Measurements from ENCODE around the gene UGT3A2.

Gene UGT3A2

GRCh38 chr5:36066540-36067210, at the start of gene UGT3A2:
Gene UGT3A2, minus strand, starts transcription at chr5:36066882. Its CDS starts 93 bp downstream, at chr5:36066789.
- TF ChIP-seq, protein P1, sequence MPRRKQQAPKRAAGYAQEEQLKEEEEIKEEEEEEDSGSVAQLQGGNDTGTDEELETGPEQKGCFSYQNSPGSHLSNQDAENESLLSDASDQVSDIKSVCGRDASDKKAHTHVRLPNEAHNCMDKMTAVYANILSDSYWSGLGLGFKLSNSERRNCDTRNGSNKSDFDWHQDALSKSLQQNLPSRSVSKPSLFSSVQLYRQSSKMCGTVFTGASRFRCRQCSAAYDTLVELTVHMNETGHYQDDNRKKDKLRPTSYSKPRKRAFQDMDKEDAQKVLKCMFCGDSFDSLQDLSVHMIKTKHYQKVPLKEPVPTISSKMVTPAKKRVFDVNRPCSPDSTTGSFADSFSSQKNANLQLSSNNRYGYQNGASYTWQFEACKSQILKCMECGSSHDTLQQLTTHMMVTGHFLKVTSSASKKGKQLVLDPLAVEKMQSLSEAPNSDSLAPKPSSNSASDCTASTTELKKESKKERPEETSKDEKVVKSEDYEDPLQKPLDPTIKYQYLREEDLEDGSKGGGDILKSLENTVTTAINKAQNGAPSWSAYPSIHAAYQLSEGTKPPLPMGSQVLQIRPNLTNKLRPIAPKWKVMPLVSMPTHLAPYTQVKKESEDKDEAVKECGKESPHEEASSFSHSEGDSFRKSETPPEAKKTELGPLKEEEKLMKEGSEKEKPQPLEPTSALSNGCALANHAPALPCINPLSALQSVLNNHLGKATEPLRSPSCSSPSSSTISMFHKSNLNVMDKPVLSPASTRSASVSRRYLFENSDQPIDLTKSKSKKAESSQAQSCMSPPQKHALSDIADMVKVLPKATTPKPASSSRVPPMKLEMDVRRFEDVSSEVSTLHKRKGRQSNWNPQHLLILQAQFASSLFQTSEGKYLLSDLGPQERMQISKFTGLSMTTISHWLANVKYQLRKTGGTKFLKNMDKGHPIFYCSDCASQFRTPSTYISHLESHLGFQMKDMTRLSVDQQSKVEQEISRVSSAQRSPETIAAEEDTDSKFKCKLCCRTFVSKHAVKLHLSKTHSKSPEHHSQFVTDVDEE (CRISPR knock-in tag; IDR thresholded peaks at IDR 0.05): no peak
- TF ChIP-seq BACH2 (CRISPR knock-in tag; IDR thresholded peaks at IDR 0.05; ENCODE audit: borderline replicate concordance) (no peak), ZFP30 (CRISPR knock-in tag; IDR thresholded peaks at IDR 0.05) (no peak), ESRRG (CRISPR knock-in tag; IDR thresholded peaks at IDR 0.05) (no peak), SNAI2 (CRISPR knock-in tag; IDR thresholded peaks at IDR 0.05) (no peak), PATZ1 (CRISPR knock-in tag; IDR thresholded peaks at IDR 0.05; ENCODE audit: borderline replicate concordance) (no peak)
- TF ChIP-seq, protein P2, sequence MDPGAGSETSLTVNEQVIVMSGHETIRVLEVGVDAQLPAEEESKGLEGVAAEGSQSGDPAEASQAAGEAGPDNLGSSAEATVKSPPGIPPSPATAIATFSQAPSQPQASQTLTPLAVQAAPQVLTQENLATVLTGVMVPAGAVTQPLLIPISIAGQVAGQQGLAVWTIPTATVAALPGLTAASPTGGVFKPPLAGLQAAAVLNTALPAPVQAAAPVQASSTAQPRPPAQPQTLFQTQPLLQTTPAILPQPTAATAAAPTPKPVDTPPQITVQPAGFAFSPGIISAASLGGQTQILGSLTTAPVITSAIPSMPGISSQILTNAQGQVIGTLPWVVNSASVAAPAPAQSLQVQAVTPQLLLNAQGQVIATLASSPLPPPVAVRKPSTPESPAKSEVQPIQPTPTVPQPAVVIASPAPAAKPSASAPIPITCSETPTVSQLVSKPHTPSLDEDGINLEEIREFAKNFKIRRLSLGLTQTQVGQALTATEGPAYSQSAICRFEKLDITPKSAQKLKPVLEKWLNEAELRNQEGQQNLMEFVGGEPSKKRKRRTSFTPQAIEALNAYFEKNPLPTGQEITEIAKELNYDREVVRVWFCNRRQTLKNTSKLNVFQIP (CRISPR knock-in tag; IDR thresholded peaks at IDR 0.05; ENCODE audit: borderline replicate concordance, low read depth): no peak
- ATAC-seq: peak; percentile 69

GRCh38 chr5:36111238-36111637, 44.6 kb upstream of the UGT3A2 start:
- ATAC-seq: no peak
- TF ChIP-seq ISL1 (CRISPR knock-in tag; IDR thresholded peaks at IDR 0.05) (no peak), CSDC2 (CRISPR knock-in tag; IDR thresholded peaks at IDR 0.05) (no peak), ZFP30 (CRISPR knock-in tag; IDR thresholded peaks at IDR 0.05) (no peak), ZFP3 (CRISPR knock-in tag; IDR thresholded peaks at IDR 0.05) (no peak), ZNF8 (CRISPR knock-in tag; IDR thresholded peaks at IDR 0.05) (no peak), ARNTL (CRISPR knock-in tag; IDR thresholded peaks at IDR 0.05; ENCODE audit: borderline replicate concordance, low read depth) (no peak), ZNF565 (CRISPR knock-in tag; conservative IDR thresholded peaks at IDR 0.05; ENCODE audit: low read depth) (no peak), GLIS3 (CRISPR knock-in tag; IDR thresholded peaks at IDR 0.05) (no peak), TCF4 (CRISPR knock-in tag; IDR thresholded peaks at IDR 0.05; ENCODE audit: borderline replicate concordance) (no peak), OSR1 (CRISPR knock-in tag; IDR thresholded peaks at IDR 0.05) (no peak), PATZ1 (CRISPR knock-in tag; IDR thresholded peaks at IDR 0.05; ENCODE audit: borderline replicate concordance) (no peak), BACH2 (CRISPR knock-in tag; IDR thresholded peaks at IDR 0.05; ENCODE audit: borderline replicate concordance) (no peak), TOX (CRISPR knock-in tag; IDR thresholded peaks at IDR 0.05; ENCODE audit: borderline replicate concordance) (no peak), RARB (CRISPR knock-in tag; IDR thresholded peaks at IDR 0.05) (no peak), PPARA (CRISPR knock-in tag; IDR thresholded peaks at IDR 0.05; ENCODE audit: borderline replicate concordance) (no peak), ZC3H10 (CRISPR knock-in tag; IDR thresholded peaks at IDR 0.05) (no peak), SNAI2 (CRISPR knock-in tag; IDR thresholded peaks at IDR 0.05) (no peak), ESRRG (CRISPR knock-in tag; IDR thresholded peaks at IDR 0.05) (no peak)
- TF ChIP-seq, protein P2 (CRISPR knock-in tag; IDR thresholded peaks at IDR 0.05; ENCODE audit: borderline replicate concordance, low read depth): no peak
- TF ChIP-seq, protein P1 (CRISPR knock-in tag; IDR thresholded peaks at IDR 0.05): no peak

Measured in SK-N-SH treated with all-trans-retinoic acid at 6 μM for 48 hours (cell line).